MM.1S (cell line): ENCODE results near the gene APBB3.

Experiments used
- DNase-seq: peaks from one replicate; pipeline ENCODE4 v3.0.0-alpha.2; 2015
- H2AFZ ChIP-seq: fragments of 300-600 bp; sonication (generic); 2 replicates; pipeline ENCODE4 v1.6.0; 2016; ENCODE audit warnings: antibody characterized with exemption, low read length
- H3F3A ChIP-seq: fragments of 300-600 bp; sonication (generic); 2 replicates; pipeline ENCODE4 v1.6.1; 2016; ENCODE audit warnings: mild to moderate bottlenecking, antibody characterized with exemption, low read length, moderate library complexity, mixed read lengths; ENCODE audit not compliant: insufficient read depth
- H3K27ac ChIP-seq: fragments of 300-600 bp; sonication (generic); 2 replicates; pipeline ENCODE4 v1.5.1; 2016; ENCODE audit warnings: mild to moderate bottlenecking, low read length
- H3K27me3 ChIP-seq: fragments of 300-600 bp; sonication (generic); replicated peaks from 2 replicates; pipeline ENCODE4 v1.6.0; 2016; ENCODE audit warnings: low read length; ENCODE audit not compliant: insufficient read depth
- H3K36me3 ChIP-seq: fragments of 300-600 bp; sonication (generic); replicated peaks from 2 replicates; pipeline ENCODE4 v1.6.1; 2016; ENCODE audit warnings: mild to moderate bottlenecking, low read length, mixed read lengths; ENCODE audit not compliant: insufficient read depth
- H3K4me1 ChIP-seq: fragments of 300-600 bp; sonication (generic); 2 replicates; pipeline ENCODE4 v1.6.1; 2016; ENCODE audit warnings: low read length, mixed read lengths
- H3K4me2 ChIP-seq: fragments of 300-600 bp; sonication (generic); 2 replicates; pipeline ENCODE4 v1.6.0; 2016; ENCODE audit warnings: low read depth, low read length
- H3K4me3 ChIP-seq: fragments of 300-600 bp; sonication (generic); 2 replicates; pipeline ENCODE4 v1.5.1; 2016; ENCODE audit warnings: low read length, mixed read lengths
- H3K79me2 ChIP-seq: fragments of 300-600 bp; sonication (generic); 2 replicates; pipeline ENCODE4 v1.6.1; 2016; ENCODE audit warnings: mixed run types, low read length, mixed read lengths
- H3K9ac ChIP-seq: fragments of 300-600 bp; sonication (generic); 2 replicates; pipeline ENCODE4 v1.6.1; 2016; ENCODE audit warnings: low read length, mixed read lengths
- H3K9me2 ChIP-seq: fragments of 300-600 bp; sonication (generic); replicated peaks from 2 replicates; pipeline ENCODE4 v1.6.1; 2016; ENCODE audit warnings: mild to moderate bottlenecking, low read length, mixed read lengths; ENCODE audit not compliant: insufficient read depth
- H3K9me3 ChIP-seq: fragments of 300-600 bp; sonication (generic); replicated peaks from 2 replicates; pipeline ENCODE4 v1.6.1; 2016; ENCODE audit warnings: mild to moderate bottlenecking, low read length, mixed read lengths; ENCODE audit not compliant: insufficient read depth
- H4K20me1 ChIP-seq: fragments of 300-600 bp; sonication (generic); 2 replicates; pipeline ENCODE4 v1.6.1; 2016; ENCODE audit warnings: mild to moderate bottlenecking, low read length, moderate library complexity, mixed read lengths; ENCODE audit not compliant: insufficient read depth
- EZH2 ChIP-seq: fragments of 300-600 bp; sonication (generic); optimal IDR thresholded peaks from 2 replicates; pipeline ENCODE3; 2017; ENCODE audit warnings: low read depth, mild to moderate bottlenecking, antibody characterized with exemption, low read length, mixed read lengths
- EZH2phosphoT487 ChIP-seq: fragments of 300-600 bp; sonication (generic); IDR thresholded peaks from 2 replicates; pipeline ENCODE4 v1.6.1; 2018; ENCODE audit warnings: antibody characterized with exemption, low read length
- TF ChIP-seq, protein P1 (sequence below): fragments of 300-600 bp; sonication (generic); IDR thresholded peaks from 2 replicates; pipeline ENCODE4 v1.5.1; 2016; ENCODE audit warnings: antibody characterized with exemption, low read length, mixed read lengths

Gene APBB3

GRCh38 chr5:140602147-140602546, 37.7 kb upstream of the APBB3 start:
- DNase-seq, result no peak
- H3K4me1 ChIP-seq, result no peaks in the 10 kb centered on the region
- H3K27me3 ChIP-seq, result no peaks in the 10 kb centered on the region
- TF ChIP-seq, protein P1, sequence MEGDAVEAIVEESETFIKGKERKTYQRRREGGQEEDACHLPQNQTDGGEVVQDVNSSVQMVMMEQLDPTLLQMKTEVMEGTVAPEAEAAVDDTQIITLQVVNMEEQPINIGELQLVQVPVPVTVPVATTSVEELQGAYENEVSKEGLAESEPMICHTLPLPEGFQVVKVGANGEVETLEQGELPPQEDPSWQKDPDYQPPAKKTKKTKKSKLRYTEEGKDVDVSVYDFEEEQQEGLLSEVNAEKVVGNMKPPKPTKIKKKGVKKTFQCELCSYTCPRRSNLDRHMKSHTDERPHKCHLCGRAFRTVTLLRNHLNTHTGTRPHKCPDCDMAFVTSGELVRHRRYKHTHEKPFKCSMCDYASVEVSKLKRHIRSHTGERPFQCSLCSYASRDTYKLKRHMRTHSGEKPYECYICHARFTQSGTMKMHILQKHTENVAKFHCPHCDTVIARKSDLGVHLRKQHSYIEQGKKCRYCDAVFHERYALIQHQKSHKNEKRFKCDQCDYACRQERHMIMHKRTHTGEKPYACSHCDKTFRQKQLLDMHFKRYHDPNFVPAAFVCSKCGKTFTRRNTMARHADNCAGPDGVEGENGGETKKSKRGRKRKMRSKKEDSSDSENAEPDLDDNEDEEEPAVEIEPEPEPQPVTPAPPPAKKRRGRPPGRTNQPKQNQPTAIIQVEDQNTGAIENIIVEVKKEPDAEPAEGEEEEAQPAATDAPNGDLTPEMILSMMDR, result no peak
- TF ChIP-seq EZH2phosphoT487 (no peak), EZH2 (no peak)
- H3K9me3 ChIP-seq, result no peaks in the 10 kb centered on the region; the same call in 1 of the 2 replicates
- H3F3A ChIP-seq, result no peaks in the 10 kb centered on the region
- H3K36me3 ChIP-seq, result no peaks in the 10 kb centered on the region
- H3K9ac ChIP-seq, result no peak overlapping the region
- H2AFZ ChIP-seq, result no peak overlapping the region
- no peak overlapping the region for H3K4me3 ChIP-seq
- H3K79me2 ChIP-seq, result no peaks in the 10 kb centered on the region
- no peaks in the 10 kb centered on the region for H3K9me2 ChIP-seq
- no peak overlapping the region for H3K27ac ChIP-seq
- H3K4me2 ChIP-seq, result no peak overlapping the region
- no peaks in the 10 kb centered on the region for H4K20me1 ChIP-seq

DNA sequence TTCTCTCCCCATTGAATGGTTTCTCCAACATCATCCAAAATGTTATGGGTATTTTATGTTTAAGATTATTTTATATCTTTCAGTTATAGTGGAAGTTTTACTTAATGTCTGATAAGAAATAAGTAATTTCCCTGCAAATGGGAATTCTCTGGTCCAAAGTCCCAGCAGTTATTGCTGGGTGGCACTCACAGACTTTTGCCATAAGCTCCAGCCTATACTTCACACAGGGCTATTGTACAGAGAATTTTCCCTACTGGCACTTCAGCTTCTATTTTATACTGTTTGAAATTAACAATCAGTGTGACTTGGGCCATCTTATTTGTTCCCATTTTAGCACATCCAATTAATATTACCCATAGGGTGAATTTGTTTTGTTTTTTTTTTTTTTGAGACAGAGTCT, 35.7 kb upstream of the APBB3 start:
- Histone ChIP-seq H2AFZ (no peak overlapping the region), H3K9me2 (no peaks in the 10 kb centered on the region), H3K79me2 (no peaks in the 10 kb centered on the region), H3K27ac (no peak overlapping the region), H4K20me1 (no peaks in the 10 kb centered on the region), H3K4me3 (no peak overlapping the region), H3K4me2 (no peak overlapping the region), H3K9me3 (no peaks in the 10 kb centered on the region; the same call in 1 of the 2 replicates), H3K9ac (no peak overlapping the region), H3K27me3 (no peaks in the 10 kb centered on the region), H3F3A (no peaks in the 10 kb centered on the region), H3K36me3 (no peaks in the 10 kb centered on the region), H3K4me1 (no peaks in the 10 kb centered on the region)
- DNase-seq, result no peak
- TF ChIP-seq EZH2, result no peak
- TF ChIP-seq, protein P1, result no peak
- no peak for TF ChIP-seq EZH2phosphoT487

- Histone ChIP-seq H3K9ac (no peak overlapping the region), H3K4me2 (no peak overlapping the region), H3K4me1 (no peaks in the 10 kb centered on the region), H3K9me2 (no peaks in the 10 kb centered on the region), H3K79me2 (no peaks in the 10 kb centered on the region), H3K36me3 (no peaks in the 10 kb centered on the region), H3K27me3 (no peaks in the 10 kb centered on the region), H3K4me3 (no peak overlapping the region), H2AFZ (no peak overlapping the region), H3K27ac (no peak overlapping the region), H4K20me1 (no peaks in the 10 kb centered on the region), H3K9me3 (no peaks in the 10 kb centered on the region), H3F3A (no peaks in the 10 kb centered on the region)
- TF ChIP-seq EZH2phosphoT487 (no peak), EZH2 (no peak)
- TF ChIP-seq, protein P1, result no peak
- no peak for DNase-seq
Observed at GRCh38 chr5:140598836-140599235, 34.4 kb upstream of the APBB3 start.
